DND-41 (cell line): ENCODE data around the gene IFIT1.

Source experiments
- ATAC-seq: fragments of 200-7000 bp; cut with Tn5 transposase; 3 replicates; pipeline ENCODE4 v1.9.1; 2021; ENCODE audit warnings: low read depth; ENCODE audit not compliant: insufficient read depth
- DNase-seq: peaks from one replicate; pipeline ENCODE4 v3.0.0-alpha.2; 2020
- H2AFZ ChIP-seq: 2 replicates; pipeline ENCODE4 v1.6.0; 2012; ENCODE audit warnings: low read depth, low read length
- H3K27ac ChIP-seq: 2 replicates; pipeline ENCODE4 v1.5.1; 2012; ENCODE audit warnings: low read length, inconsistent platforms
- H3K27me3 ChIP-seq: fragments of 200-600 bp; sonication (generic); 2 replicates; pipeline ENCODE4 v1.6.0; 2012; ENCODE audit warnings: low read length, mild to moderate bottlenecking, inconsistent platforms; ENCODE audit not compliant: insufficient read depth, poor library complexity
- H3K36me3 ChIP-seq: 2 replicates; pipeline ENCODE4 v1.5.1; 2012; ENCODE audit warnings: low read length, inconsistent platforms; ENCODE audit not compliant: insufficient read depth
- H3K4me1 ChIP-seq: 2 replicates; pipeline ENCODE4 v1.5.1; 2012; ENCODE audit warnings: mild to moderate bottlenecking, low read length; ENCODE audit not compliant: insufficient read depth
- H3K4me2 ChIP-seq: 2 replicates; pipeline ENCODE4 v1.6.0; 2012; ENCODE audit warnings: mild to moderate bottlenecking, moderate library complexity, low read length, inconsistent platforms; ENCODE audit not compliant: insufficient read depth
- H3K4me3 ChIP-seq, 2 experiments: fragments of 200-600 bp in 1 of 2; shearing (Covaris generic) in 1 of 2; 2 replicates each; pipeline ENCODE4 v1.5.1; 2012 to 2016; ENCODE audit warnings: inconsistent platforms in 2 of 2, low read length in 2 of 2, mild to moderate bottlenecking in 2 of 2, low read depth in 1 of 2, moderate library complexity in 1 of 2
- H3K79me2 ChIP-seq: 2 replicates; pipeline ENCODE4 v1.6.0; 2012; ENCODE audit warnings: low read length, inconsistent platforms; ENCODE audit not compliant: insufficient read depth
- H3K9ac ChIP-seq: 2 replicates; pipeline ENCODE4 v1.6.0; 2012; ENCODE audit warnings: low read depth, mild to moderate bottlenecking, inconsistent platforms, low read length, moderate library complexity
- H3K9me3 ChIP-seq: 2 replicates; pipeline ENCODE4 v1.5.1; 2012; ENCODE audit warnings: low read length, moderate library complexity, mild to moderate bottlenecking, inconsistent platforms; ENCODE audit not compliant: insufficient read depth, severe bottlenecking
- H4K20me1 ChIP-seq: 2 replicates; pipeline ENCODE4 v1.6.0; 2012; ENCODE audit warnings: low read length; ENCODE audit not compliant: insufficient read depth
- EZH2 ChIP-seq: IDR thresholded peaks from 3 replicates; pipeline ENCODE4 v1.6.1; 2012; ENCODE audit warnings: borderline replicate concordance, low read depth, mild to moderate bottlenecking, moderate library complexity, low read length, inconsistent platforms; ENCODE audit not compliant: severe bottlenecking
- TF ChIP-seq, protein P1 (sequence below): IDR thresholded peaks from 2 replicates; pipeline ENCODE4 v1.5.1; 2012; ENCODE audit warnings: borderline replicate concordance, low read length, moderate library complexity, mild to moderate bottlenecking; ENCODE audit not compliant: poor library complexity, severe bottlenecking; ENCODE audit errors: extremely low read depth

The IFIT1 gene, protein sequence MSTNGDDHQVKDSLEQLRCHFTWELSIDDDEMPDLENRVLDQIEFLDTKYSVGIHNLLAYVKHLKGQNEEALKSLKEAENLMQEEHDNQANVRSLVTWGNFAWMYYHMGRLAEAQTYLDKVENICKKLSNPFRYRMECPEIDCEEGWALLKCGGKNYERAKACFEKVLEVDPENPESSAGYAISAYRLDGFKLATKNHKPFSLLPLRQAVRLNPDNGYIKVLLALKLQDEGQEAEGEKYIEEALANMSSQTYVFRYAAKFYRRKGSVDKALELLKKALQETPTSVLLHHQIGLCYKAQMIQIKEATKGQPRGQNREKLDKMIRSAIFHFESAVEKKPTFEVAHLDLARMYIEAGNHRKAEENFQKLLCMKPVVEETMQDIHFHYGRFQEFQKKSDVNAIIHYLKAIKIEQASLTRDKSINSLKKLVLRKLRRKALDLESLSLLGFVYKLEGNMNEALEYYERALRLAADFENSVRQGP

DNA sequence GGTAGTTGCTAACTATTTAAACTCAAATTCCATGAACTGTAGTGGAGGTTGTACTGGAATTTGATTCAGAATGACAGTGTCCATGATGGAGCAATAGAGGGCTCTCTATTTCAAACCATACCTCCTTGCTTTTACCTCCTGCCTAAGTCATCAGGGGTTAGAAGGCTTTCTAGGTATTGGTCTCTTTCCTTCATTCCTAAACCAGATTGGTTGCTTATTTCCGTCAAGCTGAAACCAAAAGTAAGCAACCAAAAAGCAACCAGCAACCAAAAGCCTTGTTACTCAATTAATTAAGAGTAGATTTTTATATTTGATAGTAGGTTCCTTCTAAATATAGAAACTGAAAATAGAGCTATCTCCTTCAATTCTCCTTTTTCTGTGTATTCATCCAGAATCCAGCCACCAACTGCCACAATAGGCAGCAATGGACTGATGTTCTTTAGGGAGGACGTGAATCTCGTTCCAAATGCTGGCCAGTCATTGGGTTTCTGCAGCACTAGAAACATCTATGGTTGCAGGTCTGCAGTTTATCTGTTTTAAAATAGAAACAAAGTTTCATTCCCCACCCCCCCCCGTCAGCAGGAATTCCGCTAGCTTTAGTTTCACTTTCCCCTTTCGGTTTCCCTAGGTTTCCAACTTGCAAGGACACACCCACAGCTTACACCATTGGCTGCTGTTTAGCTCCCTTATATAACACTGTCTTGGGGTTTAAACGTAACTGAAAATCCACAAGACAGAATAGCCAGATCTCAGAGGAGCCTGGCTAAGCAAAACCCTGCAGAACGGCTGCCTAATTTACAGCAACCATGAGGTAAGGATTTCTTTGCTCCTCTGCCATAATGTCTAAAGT is at the start of gene IFIT1:
Gene IFIT1, plus strand, starts transcription at position 717 of the 850 bp plus-strand sequence. Its CDS starts 90 bp downstream, at position 807.
- peak within 1 kb of the TSS; percentile 91 for H3K27ac ChIP-seq
- TF ChIP-seq, protein P1, sequence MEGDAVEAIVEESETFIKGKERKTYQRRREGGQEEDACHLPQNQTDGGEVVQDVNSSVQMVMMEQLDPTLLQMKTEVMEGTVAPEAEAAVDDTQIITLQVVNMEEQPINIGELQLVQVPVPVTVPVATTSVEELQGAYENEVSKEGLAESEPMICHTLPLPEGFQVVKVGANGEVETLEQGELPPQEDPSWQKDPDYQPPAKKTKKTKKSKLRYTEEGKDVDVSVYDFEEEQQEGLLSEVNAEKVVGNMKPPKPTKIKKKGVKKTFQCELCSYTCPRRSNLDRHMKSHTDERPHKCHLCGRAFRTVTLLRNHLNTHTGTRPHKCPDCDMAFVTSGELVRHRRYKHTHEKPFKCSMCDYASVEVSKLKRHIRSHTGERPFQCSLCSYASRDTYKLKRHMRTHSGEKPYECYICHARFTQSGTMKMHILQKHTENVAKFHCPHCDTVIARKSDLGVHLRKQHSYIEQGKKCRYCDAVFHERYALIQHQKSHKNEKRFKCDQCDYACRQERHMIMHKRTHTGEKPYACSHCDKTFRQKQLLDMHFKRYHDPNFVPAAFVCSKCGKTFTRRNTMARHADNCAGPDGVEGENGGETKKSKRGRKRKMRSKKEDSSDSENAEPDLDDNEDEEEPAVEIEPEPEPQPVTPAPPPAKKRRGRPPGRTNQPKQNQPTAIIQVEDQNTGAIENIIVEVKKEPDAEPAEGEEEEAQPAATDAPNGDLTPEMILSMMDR, result peak; percentile 24
- no peak for TF ChIP-seq EZH2

DNA sequence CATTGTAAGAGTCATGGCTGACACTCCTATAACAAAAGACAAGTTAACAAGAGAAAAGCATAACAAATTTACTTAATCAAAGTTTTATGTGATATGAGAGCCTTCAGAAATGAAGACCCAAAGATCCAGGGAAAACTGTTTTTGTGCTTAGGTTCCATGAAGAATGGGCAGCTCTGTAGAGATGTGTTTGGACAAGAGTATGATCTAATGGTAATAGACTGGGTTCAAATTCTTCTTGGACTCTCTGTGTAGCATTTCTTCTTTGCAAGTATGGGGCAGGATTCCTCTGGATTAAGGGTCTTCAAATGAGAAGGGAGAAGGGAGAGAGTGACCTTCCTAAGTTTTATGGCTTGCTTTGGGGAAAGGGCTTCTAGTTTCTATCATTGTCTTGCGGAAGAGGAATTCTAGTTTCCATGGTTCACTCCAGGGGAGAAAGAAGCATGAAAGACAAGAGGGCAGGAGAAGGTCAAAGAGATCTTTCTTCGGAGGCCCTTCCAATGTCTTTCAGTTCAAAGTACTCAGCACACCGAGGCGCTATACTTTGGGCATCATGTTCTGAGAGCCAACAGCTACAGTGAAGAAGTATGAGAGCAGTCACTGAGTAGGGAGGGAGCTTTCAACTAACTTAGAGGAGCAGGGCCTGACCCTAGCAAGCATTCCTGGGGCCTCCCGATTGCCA is 49.2 kb upstream of the IFIT1 start:
- ATAC-seq, result no peak

More for the DNA sequence above, at the start of gene IFIT1:
- peaks cover 19% of the 10 kb centered on the region for H3K4me1 ChIP-seq
- no peaks in the 10 kb centered on the region for H3K9me3 ChIP-seq
- H3K4me3 ChIP-seq, result peak within 1 kb of the TSS; percentile 49 to 64
- H3K27me3 ChIP-seq, result no peaks in the 10 kb centered on the region
- ATAC-seq (peak; percentile 98), DNase-seq (peak; percentile 76)
- peak within 1 kb of the TSS; percentile 94 for H2AFZ ChIP-seq
- no peaks in the 10 kb centered on the region for H4K20me1 ChIP-seq
- H3K36me3 ChIP-seq, result no peaks in the 10 kb centered on the region
- no peaks in the 10 kb centered on the region for H3K79me2 ChIP-seq
- peak within 1 kb of the TSS; percentile 57 for H3K9ac ChIP-seq
- peak within 1 kb of the TSS; percentile 73 for H3K4me2 ChIP-seq

DNA sequence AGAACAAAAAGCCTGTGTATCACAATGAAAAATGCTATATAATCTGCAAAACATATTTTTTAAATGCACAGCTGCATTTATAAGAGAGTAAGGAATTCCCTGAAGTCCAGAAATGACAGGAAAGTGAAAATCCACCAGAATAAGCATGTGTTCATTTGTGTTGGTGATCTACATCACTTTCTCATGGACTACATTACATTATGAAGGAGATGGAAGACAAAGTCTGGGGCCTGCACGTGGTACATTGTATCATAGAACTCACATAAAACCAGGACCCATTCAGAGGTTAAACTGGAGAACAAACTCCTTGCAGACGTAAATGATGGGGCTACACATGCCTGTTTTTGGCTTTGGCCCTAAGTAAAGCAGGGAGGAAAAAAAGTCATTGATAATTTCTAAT is 48.3 kb upstream of the IFIT1 start:
- no peaks in the 10 kb centered on the region for H3K9me3 ChIP-seq
- H3K79me2 ChIP-seq, result no peaks in the 10 kb centered on the region
- DNase-seq (no peak), ATAC-seq (no peak)
- H3K36me3 ChIP-seq, result peaks cover 5% of the 10 kb centered on the region; the same call in 1 of the 2 replicates
- H3K4me3 ChIP-seq, result no peak overlapping the region
- TF ChIP-seq, protein P1, result no peak
- TF ChIP-seq EZH2, result no peak
- no peak overlapping the region for H3K27ac ChIP-seq
- H4K20me1 ChIP-seq, result no peaks in the 10 kb centered on the region
- H3K9ac ChIP-seq, result no peak overlapping the region
- no peaks in the 10 kb centered on the region for H3K4me1 ChIP-seq
- H3K4me2 ChIP-seq, result no peak overlapping the region
- no peaks in the 10 kb centered on the region for H3K27me3 ChIP-seq
- no peak overlapping the region for H2AFZ ChIP-seq

More for the DNA sequence above, 49.2 kb upstream of the IFIT1 start:
- H3K79me2 ChIP-seq, result no peaks in the 10 kb centered on the region
- no peak overlapping the region for H3K9ac ChIP-seq
- H3K27ac ChIP-seq, result no peak overlapping the region
- H3K4me2 ChIP-seq, result no peak overlapping the region
- no peaks in the 10 kb centered on the region for H3K9me3 ChIP-seq
- H3K4me1 ChIP-seq, result no peaks in the 10 kb centered on the region
- no peaks in the 10 kb centered on the region for H4K20me1 ChIP-seq
- no peak overlapping the region for H2AFZ ChIP-seq
- H3K27me3 ChIP-seq, result no peaks in the 10 kb centered on the region
- TF ChIP-seq, protein P1, result no peak
- TF ChIP-seq EZH2, result no peak
- no peak for DNase-seq
- peaks cover 13% of the 10 kb centered on the region for H3K36me3 ChIP-seq
- no peak overlapping the region for H3K4me3 ChIP-seq
